ENCODE results near the gene GFOD2. TPM values are rescaled to one million over a fixed set of nuclear protein-coding genes. Genes with fewer than 3 reads are reported as not detected.

Gene GFOD2
- total and polyA plus RNA-seq, 2 experiments from 2014 or later: 19.3 to 34.3 TPM

DNA sequence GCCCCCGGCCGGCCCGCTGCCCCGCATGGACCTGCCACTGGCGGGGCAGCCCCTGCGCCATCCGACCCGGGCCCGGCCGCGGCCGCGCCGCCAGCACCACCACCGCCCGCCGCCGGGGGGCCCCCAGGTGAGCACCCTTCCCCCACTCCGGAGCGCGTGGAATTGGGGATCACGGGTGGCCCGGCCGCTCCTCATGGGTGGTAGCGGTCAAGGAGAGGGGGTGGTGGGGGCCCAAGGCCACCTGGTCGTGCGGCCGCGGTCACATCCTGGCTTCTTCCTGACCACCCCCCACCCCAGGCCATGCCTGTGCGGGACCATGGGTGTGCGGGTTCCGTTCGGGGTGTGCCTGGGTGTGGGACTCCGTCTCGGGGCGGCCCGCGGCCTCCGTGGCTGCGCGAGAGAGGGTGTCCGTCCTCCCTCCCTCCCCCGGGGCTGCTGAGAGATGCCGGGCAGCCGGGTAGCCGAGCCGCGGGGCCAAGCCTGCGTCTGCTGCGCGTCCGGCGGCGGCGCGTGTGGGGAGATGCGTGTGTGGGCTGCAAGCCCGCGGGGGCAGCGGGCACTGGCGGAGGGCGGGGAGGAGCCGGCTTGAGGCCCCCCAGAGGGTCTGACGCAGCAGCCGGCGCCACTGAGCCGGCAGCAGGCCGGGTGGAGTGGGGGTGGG is 65.9 kb downstream of the GFOD2 start:
- H3K36me3 Mint-ChIP-seq (ENCODE audit: low read depth): peaks cover 9% of the 10 kb centered on the region; the same call in 1 of the 3 replicates
- Histone ChIP-seq H3K79me2 (replicated peaks; ENCODE audit: insufficient read depth) (no peaks in the 10 kb centered on the region), H3K4me3 (peak overlapping the region; percentile 69), H3K27ac (ENCODE audit: low read depth) (no peak overlapping the region), H2AFZ (no peak overlapping the region), H3F3A (replicated peaks; ENCODE audit: low read depth) (peaks cover 6% of the 10 kb centered on the region; the same call in 1 of the 2 replicates), H3K36me3 (ENCODE audit: insufficient read depth) (no peaks in the 10 kb centered on the region), H3K9me2 (ENCODE audit: insufficient read depth) (no peaks in the 10 kb centered on the region), H3K27me3 (ENCODE audit: insufficient read depth) (peaks cover 56% of the 10 kb centered on the region), H4K20me1 (replicated peaks; ENCODE audit: insufficient read depth) (no peaks in the 10 kb centered on the region; the same call in 1 of the 2 replicates), H3K4me2 (peak overlapping the region; percentile 87), H3K4me1 (ENCODE audit: insufficient read depth) (no peaks in the 10 kb centered on the region; the same call in 1 of the 2 replicates)
- peaks cover 13% of the 10 kb centered on the region for H3K4me1 Mint-ChIP-seq
- no peak for TF ChIP-seq EZH2 (IDR thresholded peaks at IDR 0.05; ENCODE audit: low read depth, unreplicated experiment)
- TF ChIP-seq, protein P1, sequence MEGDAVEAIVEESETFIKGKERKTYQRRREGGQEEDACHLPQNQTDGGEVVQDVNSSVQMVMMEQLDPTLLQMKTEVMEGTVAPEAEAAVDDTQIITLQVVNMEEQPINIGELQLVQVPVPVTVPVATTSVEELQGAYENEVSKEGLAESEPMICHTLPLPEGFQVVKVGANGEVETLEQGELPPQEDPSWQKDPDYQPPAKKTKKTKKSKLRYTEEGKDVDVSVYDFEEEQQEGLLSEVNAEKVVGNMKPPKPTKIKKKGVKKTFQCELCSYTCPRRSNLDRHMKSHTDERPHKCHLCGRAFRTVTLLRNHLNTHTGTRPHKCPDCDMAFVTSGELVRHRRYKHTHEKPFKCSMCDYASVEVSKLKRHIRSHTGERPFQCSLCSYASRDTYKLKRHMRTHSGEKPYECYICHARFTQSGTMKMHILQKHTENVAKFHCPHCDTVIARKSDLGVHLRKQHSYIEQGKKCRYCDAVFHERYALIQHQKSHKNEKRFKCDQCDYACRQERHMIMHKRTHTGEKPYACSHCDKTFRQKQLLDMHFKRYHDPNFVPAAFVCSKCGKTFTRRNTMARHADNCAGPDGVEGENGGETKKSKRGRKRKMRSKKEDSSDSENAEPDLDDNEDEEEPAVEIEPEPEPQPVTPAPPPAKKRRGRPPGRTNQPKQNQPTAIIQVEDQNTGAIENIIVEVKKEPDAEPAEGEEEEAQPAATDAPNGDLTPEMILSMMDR (conservative IDR thresholded peaks at IDR 0.05; ENCODE audit: low read depth in 2 of 2): peak; percentile 29 to 37; a peak in 3 of 4 replicates
- H3K27ac Mint-ChIP-seq: no peak overlapping the region
- ATAC-seq (peak; percentile 29), DNase-seq (ENCODE audit: low spot score) (no peak)
- H3K9me3 Mint-ChIP-seq: no peaks in the 10 kb centered on the region
- H3K4me3 Mint-ChIP-seq: peak overlapping the region; percentile 77
- H3K27me3 Mint-ChIP-seq (ENCODE audit: insufficient read depth, low read depth, poor library complexity): peaks cover 65% of the 10 kb centered on the region

GRCh38 chr16:67652578-67653127 is 66.5 kb downstream of the GFOD2 start:
- Mint-ChIP-seq H3K36me3 (ENCODE audit: low read depth) (peaks cover 9% of the 10 kb centered on the region; the same call in 1 of the 3 replicates), H3K27me3 (ENCODE audit: insufficient read depth, low read depth, poor library complexity) (peaks cover 66% of the 10 kb centered on the region), H3K9me3 (no peaks in the 10 kb centered on the region), H3K4me3 (no peak overlapping the region; the same call in 2 of the 3 replicates), H3K4me1 (peaks cover 13% of the 10 kb centered on the region), H3K27ac (no peak overlapping the region)
- Histone ChIP-seq H3K4me2 (peak overlapping the region; percentile 87; the same call in 1 of the 2 replicates), H3K9me2 (ENCODE audit: insufficient read depth) (no peaks in the 10 kb centered on the region), H3K27ac (ENCODE audit: low read depth) (no peak overlapping the region), H3K4me1 (ENCODE audit: insufficient read depth) (no peaks in the 10 kb centered on the region; the same call in 1 of the 2 replicates), H3K36me3 (ENCODE audit: insufficient read depth) (no peaks in the 10 kb centered on the region), H2AFZ (no peak overlapping the region), H3F3A (replicated peaks; ENCODE audit: low read depth) (peaks cover 6% of the 10 kb centered on the region; the same call in 1 of the 2 replicates), H3K79me2 (replicated peaks; ENCODE audit: insufficient read depth) (no peaks in the 10 kb centered on the region), H3K4me3 (peak overlapping the region; percentile 69), H4K20me1 (replicated peaks; ENCODE audit: insufficient read depth) (no peaks in the 10 kb centered on the region; the same call in 1 of the 2 replicates), H3K27me3 (ENCODE audit: insufficient read depth) (peaks cover 62% of the 10 kb centered on the region)
- ATAC-seq: peak; percentile 17
- TF ChIP-seq, protein P2, sequence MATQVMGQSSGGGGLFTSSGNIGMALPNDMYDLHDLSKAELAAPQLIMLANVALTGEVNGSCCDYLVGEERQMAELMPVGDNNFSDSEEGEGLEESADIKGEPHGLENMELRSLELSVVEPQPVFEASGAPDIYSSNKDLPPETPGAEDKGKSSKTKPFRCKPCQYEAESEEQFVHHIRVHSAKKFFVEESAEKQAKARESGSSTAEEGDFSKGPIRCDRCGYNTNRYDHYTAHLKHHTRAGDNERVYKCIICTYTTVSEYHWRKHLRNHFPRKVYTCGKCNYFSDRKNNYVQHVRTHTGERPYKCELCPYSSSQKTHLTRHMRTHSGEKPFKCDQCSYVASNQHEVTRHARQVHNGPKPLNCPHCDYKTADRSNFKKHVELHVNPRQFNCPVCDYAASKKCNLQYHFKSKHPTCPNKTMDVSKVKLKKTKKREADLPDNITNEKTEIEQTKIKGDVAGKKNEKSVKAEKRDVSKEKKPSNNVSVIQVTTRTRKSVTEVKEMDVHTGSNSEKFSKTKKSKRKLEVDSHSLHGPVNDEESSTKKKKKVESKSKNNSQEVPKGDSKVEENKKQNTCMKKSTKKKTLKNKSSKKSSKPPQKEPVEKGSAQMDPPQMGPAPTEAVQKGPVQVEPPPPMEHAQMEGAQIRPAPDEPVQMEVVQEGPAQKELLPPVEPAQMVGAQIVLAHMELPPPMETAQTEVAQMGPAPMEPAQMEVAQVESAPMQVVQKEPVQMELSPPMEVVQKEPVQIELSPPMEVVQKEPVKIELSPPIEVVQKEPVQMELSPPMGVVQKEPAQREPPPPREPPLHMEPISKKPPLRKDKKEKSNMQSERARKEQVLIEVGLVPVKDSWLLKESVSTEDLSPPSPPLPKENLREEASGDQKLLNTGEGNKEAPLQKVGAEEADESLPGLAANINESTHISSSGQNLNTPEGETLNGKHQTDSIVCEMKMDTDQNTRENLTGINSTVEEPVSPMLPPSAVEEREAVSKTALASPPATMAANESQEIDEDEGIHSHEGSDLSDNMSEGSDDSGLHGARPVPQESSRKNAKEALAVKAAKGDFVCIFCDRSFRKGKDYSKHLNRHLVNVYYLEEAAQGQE (IDR thresholded peaks at IDR 0.05; ENCODE audit: unreplicated experiment): peak; percentile 75
- TF ChIP-seq NANOG (IDR thresholded peaks at IDR 0.05; ENCODE audit: borderline replicate concordance): no peak
- peak; percentile 80 for DNase-seq (ENCODE audit: low spot score)

Data from GM23338 (cell line).